ENCODE measurements around the gene CLEC7A.

The CLEC7A gene

DNA sequence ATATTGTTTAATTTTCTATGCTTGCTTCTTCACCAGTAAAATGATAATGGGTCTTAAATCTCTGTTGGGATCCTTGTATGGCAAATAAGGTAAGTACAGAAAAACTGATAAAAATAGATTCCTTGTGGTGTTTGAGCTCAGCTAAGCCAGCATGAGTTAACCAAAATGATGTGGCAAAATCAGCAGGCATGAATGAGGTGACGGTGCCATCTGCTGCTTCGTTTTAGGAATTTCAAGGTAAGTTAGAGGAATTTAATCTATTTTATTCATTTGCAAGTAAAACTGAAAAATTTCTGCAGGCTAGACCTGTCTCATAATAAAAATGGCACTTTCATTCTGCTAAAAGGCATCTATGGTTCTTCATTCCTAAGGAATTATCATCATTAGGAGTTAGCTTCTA, 10.0 kb upstream of the CLEC7A start:
- peak; percentile 43 for DNase-seq (ENCODE audit: low spot score)

DNA sequence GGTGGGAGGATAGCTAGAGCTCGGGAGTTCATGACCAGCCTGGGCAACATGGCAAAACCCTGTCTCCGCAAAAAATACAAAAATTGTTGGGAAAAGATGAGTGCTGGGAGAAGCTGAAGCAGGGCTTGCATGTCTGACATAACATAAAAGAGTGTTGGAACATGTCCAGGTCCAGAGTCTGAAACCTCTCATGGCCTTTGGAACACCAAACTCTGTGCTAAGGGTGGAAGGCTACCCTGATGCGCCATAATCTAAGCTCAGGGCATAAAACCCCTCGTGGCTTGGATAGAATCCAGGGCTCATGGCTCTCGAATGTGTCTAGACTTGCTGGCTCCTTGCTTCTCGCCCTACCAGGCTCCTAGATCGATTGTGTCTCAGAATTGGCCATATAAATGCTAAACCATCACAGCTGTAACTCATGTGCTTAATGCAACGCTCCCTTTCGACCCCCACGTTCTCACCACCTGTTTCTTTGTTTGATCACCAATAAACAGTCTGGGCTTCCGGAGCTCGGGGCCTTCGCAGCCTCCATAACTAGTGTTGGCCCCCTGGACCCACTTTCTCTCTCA, 6.7 kb upstream of the CLEC7A start:
- DNase-seq (ENCODE audit: low spot score) = no peak

DNA sequence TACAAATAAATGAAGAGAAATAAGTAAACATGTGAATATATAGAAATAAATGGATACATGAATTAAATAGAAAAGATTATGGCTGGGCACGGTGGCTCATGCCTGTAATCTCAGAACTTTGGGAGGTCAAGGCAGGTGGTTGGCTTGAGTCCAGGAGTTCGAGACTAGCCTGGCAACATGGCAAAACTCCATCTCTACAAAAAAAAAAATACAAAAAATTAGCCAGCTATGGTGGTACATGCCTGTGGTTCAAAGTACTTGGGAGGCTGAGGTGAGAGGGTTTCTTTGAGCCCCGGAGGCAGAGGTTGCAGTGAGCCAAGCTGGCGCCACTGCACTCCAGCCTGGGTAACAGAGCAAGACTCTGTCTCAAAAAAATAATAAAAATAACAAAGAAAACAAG, 5.1 kb upstream of the CLEC7A start:
- DNase-seq (ENCODE audit: low spot score) = no peak

DNA sequence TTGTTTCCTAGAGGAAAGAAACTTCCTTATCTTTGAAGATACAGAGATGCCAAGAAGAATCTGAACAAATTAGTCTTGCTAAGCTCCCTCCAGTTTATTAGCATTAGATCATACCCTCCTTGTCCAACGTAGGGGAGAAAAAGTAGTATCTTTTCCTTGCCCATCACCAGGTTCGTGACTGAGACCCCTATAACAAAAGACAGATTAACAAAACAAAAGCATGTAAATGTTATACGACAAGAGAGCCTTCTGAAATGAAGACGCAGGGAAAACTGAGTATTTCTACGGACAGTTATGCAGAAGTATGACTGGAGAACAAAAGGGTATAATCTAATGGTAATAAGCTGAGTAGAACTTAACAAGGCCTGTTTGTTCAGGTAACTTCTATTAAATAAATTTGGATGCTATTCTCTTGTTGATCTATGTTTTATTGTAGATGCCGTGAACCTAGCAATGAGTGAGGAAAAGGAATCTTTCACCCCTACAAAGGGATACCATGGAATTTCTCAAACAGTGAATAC, 2.9 kb upstream of the CLEC7A start:
- no peak for DNase-seq (ENCODE audit: low spot score)

DNA sequence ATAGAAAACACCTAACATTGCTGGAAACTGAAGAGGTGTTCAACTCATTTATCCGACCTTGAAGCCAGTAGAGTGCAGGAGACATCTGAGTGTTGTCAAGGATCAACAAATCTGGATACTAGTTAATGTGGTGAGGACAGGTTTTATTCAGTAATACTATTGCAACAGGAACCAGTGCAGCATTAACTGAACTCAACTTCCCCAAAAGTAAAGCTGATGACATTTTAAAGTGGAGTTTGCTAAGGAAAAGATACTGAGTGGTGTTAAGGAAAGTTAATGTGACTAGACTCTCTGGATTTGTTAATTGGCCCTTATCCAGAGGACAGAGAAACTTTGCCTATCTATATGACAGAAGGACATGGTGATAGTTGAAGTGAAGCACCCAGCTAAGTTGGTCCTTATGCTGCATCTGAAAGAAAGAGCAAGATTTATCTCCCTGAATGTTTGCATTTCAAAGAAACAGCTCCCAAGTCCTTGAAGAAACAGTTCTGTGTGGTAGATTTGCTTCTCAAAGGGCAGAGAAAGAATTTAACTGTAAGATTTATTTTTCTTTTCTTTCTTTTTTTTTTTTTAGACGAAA, 1.2 kb upstream of the CLEC7A start:
- no peak for DNase-seq (ENCODE audit: low spot score)

DNA sequence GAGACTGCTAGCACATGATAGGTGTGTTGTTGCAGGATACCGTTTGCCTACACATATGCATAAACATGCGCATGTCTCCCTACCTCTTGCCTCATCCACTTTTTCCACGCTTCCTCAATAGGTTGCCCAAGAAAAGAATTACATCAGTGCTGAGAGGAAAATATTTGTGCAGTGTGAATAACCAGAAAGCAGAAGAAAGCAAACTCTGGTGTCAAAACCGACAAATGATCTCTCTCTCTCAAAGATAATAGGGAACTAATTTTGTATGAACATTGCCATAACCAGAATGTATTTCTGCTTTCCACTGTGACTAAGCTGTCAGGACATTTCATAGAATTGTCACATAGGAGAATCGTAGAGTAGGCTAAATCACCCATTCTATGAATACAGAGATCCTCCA, 1.3 kb downstream of the CLEC7A start:
- no peak for DNase-seq (ENCODE audit: low spot score)

DNA sequence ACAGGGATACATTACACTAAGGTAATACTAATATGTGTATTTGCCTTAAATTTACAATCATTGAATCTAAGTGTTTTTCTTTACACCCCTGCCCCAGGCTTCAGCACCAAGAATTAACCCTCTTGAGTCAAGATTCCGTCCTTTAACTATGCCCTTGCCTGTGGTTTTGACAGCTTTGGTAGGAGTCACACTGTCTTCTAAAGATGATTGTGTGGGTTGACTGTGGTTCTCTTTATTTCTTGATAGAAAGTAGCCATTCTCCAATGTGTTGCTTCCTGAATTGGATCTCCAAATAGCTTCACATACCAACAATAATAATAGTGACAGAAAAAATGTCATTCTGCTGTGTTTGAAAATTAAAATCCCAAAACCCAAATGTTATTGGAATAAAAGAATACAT, 3.6 kb downstream of the CLEC7A start:
- DNase-seq (ENCODE audit: low spot score) = no peak

DNA sequence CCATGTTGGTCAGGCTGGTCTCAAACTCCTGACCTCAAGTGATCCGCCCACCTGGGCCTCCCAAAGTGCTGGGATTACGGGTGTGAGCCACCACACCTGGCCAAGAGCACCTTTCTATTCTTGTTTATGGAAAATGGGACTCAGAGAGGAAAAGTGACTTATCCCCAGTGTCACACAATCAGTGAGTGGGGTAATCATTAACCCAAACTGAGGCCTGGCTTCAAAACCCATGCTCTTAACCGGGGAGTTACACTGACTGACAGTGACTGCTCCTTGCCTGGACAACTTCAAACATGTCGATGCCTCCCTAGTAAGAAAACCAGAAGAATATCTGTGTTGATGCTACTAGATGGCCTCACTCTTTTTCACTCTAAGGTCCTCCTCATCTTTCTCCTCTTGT, 7.3 kb downstream of the CLEC7A start:
- no peak for DNase-seq (ENCODE audit: low spot score)

DNA sequence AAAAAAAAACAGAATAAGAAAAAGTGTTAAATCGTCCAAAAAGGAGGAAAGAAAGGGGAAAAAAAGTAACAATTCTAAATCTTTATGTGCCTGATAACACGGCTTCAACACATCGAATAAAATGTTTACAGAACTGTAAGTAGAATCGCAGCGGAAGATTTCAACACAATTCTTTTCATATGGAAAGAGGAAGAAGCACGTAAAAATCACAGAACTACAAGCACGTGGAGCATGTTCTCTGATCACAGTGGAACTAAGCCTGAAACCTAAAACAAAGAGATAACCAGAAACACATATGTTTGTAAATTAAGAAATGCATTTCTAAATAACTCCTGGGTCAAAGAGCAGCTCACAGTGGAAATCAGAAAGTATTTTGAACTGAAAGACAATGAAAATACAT, 8.7 kb downstream of the CLEC7A start:
- DNase-seq (ENCODE audit: low spot score) = no peak

DNA sequence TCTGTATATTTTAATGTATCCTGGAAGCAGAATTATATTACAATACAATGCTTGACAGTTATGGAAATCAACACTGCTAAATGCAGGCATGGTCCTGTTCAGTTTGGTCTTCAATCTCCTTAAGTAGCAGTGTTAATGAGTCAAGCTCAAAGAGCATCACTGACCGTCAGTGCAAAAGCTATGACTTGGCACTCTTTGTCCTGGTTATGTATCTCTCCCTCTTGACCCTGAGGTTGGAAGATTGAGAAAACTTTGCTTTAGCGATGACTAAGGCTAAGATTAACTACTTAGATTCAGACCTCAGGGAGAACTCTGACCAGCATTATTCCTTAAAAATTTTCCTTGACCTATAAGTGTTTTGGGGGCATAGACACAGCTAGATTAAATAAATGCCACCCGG, 10.9 kb downstream of the CLEC7A start:
- no peak for DNase-seq (ENCODE audit: low spot score)

DNA sequence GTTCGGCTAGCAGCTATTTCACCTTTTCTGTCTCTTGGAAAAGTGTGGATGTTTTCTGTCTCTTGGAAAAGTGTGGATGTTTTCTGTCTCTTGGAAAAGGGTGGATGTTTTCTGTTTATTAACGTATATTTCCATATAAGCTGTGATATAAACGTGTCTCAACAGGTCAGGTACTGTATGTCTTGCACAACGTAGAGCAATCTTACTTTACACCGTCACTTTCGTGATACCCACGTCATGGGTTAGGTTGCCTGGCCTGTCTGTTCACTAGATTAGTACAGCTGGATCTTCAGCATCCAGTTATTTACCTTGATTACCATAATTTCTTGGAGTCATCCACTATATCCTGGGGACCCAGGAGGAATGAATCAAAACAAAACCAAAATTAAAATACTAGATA, 14.1 kb downstream of the CLEC7A start:
- no peak for DNase-seq (ENCODE audit: low spot score)

DNA sequence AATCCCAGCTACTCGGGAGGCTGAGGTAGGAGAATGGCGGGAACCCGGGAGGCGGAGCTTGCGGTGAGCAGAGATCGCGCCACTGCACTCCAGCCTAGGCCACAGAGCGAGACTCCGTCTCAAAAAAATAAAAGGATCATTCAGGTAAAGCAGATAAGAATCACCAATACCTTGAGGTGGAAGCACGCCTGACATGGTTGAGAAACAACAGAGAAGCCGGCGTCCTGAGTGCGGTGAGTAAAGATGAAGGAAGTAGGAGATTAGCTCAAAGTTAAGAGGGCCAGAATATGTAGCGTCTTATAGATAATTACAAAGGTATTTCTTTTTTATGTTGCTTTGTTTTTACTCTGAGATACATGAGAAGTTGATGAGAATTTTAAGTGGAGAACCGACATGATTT, 14.7 kb downstream of the CLEC7A start:
- no peak for DNase-seq (ENCODE audit: low spot score)

DNA sequence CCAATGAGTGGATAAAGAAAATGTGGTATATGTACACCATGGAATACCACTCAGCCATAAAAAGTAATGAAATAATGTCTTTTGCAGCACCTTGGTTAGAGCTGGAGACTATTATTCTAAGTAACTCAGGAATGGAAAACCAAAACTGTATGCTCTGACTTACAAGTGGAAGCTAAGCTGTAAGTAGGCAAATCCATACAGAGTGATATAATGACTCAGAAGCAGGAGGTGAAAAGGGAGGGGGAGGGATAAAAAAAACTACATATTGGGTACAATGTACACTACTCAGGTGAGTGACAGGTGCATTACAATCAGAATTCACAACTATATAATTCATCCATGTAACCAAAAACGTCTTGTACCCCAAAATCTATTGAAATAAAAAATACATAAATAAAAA, 16.1 kb downstream of the CLEC7A start:
- DNase-seq (ENCODE audit: low spot score) = no peak

DNA sequence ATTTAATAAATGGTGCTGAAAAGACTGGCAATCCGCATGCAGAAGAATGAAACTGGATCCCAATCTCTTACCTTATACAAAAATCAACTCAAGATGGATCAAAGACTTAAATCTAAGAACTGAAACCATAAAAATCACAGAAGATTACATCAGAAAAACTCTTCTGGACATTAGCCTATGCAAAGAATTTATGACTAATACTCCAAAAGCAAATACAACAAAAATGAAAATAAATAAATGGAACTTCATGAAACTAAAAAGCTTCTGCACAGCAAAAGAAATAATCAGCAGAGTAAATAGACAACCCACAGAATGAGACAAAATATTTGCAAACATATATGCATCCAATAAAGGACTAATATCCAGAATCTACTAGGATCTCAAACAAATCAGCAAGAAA, 16.9 kb downstream of the CLEC7A start:
- no peak for DNase-seq (ENCODE audit: low spot score)

DNA sequence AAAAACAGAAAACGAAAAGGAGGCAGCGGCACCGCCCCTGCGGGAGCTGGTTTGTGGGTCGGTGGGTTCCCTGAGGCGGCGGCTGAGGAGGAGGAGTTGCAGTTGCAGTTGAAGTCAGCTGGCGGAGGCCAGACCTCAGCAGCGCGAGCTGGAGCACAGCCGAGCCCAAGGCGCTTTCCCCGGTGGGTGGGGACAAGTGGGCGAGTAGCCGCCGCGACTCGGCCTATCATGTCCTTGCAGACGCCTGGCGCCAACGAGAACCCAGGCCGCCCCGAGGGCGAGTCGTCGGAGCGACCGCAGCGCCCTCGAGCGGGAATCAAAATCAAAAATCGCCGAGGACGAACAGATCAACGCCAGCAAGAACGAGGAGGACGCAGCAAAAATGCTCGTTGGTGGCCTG, 18.5 kb downstream of the CLEC7A start:
- DNase-seq (ENCODE audit: low spot score) = no peak

DNA sequence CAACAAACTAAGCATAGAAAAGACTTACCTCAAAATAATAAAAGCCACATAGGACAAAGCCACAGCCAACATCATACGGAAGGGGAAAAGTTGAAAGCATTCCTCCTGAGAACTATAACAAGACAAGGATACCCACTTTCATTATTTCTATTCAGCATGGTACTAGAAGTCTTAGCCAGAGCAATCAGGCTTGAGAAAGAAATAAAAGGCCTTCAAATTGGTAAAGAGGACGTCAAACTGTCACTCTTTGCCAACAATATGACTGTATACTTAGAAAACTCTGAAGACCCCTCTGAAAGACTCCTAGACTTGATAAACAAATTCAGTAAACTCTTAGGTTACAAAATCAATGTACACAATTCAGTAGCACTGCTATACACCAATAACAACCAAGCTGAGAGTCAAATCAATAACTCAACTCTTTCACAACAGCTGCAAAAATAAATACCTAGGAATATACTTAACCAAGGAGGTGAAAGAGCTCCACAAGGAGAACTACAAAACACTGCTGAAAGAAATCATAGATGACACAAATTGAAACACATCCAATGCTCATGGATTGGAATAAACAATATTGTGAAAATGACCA, 19.6 kb downstream of the CLEC7A start:
- no peak for DNase-seq (ENCODE audit: low spot score)

DNA sequence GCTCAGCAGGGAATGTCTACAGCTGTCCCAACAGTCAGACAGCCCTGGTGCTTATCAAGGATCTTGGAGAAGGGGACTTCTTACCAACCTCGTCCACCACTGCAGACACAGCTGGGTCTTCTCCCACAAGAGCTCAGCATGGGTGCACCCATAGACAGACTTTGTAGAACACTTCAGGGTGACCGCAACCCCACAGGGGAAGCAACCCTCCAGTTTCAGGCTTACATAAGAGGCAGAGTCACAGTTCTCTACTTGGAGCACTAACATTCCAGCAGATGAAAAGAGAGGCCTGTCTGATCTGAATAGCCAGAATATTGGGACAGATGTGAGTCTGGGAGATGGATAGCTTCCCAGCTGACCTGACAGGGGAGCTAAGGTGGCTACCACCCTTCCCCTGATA, 27.7 kb downstream of the CLEC7A start:
- no peak for DNase-seq (ENCODE audit: low spot score)

DNA sequence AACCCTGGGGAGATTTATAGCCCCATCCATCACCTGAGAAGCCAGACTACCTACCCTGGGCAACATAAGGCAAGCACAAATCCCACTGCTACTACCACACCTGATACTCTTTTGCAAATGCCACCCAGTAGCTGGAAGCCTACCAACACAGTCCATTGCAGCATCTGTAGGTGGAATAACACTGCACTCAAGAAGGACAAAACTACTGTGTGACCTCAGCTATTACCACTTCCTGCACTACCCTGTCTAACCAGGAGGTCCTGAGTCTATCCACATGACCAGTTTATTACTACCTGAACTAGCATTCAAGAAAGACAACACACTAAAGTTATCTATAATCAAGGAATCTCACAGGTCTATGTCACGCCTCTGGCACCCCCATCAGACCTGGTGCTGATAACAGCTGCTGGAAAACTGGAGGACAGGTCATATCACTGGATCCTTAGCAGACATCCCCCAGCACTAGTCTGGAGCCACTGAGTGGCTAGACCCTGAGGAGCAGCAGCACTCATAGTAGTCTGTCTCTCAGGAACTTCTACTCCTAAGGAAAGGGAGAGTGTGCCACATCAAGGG, 28.3 kb downstream of the CLEC7A start:
- no peak for DNase-seq (ENCODE audit: low spot score)

DNA sequence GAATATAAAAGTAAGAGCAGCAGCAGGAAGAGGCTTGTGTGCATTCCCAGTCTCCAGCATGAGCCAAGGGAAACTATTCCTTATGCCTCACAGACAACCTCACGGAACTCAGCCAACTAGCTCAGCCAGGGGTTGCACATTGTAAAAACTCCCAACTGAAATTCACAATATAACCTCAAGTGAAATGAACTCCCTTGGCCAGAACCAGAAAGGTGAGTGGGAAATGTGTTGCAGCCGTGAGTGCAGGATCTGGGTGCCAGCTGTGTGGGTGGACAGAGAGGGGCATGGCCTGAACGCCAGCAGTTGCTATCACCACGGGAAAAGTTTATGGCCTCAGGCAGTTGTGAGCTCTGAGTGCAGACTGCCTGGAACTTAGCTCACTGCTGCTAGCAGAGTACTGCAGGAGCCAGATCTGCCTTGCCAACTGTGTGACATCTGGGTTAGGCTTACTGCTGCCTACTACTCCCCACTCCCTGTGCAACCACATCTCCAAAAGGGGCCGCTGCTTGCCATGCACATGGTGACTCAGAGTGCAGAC, 28.9 kb downstream of the CLEC7A start:
- DNase-seq (ENCODE audit: low spot score) = no peak

DNA sequence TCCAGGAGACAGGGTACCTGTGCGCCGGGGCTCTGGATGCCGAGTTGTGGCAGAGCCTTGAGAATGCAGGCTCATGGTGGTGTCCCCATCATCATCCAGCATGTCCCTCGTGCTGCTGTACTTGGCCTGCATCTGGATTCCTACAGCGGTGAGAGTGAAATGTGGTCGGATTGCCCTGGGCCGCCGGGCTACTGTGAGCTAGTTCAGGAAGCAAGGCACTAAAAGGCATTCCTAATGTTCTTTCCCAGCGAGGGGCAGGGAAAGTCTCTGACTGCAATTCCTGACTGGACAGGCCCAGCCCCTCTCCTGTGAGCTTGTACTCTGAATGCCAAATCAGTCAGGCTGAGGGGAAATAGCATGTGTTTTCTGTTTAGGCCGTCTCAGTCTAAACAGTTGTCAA, 31.2 kb downstream of the CLEC7A start, which contains the start of gene CLEC1A:
TSS of gene CLEC1A (minus strand) at position 195 of the 400 bp plus-strand sequence. CDS start at position 132, 63 bp downstream.
- peak; percentile 57 for DNase-seq (ENCODE audit: low spot score)

DNA sequence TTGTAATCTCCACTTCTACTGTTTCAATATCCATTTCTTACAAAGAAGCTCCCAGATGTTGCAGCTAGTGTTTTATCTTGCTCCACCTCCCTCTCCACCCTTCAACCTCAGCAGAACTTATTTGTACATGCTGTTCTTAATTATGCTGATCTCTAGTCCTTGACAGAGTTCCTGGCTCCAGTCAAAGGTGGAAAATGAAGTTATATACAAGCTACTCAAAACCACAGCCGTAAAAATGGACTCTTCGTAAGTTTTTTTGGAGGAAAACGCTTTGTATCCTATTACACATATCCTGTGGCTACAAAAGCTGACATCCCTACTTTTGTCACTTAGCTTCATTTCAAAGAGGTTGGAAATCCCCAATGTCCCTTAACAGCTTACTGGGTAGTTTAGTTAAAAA, 32.5 kb downstream of the CLEC7A start:
- no peak for DNase-seq (ENCODE audit: low spot score)

DNA sequence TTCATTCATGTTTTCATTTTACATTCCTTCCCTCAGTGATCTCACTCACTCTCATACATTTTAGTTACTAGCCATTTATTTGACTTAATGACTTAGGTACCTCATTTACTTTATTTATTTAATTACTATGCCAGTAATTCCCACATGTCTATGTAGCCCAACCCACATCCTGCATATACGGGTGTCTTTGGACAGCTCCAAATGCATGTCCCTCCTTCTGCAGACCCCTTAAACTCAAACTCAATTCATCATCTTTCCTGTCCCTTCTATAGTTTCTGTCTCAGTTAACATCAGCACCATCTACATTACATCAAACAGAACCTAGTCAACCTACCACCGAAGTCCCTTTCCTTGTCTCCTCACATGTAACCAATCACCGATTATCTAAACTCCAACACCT, 34.0 kb downstream of the CLEC7A start:
- no peak for DNase-seq (ENCODE audit: low spot score)
